HG03378 (cell line): ENCODE measurements around the gene ARVCF.

Source experiments
- ATAC-seq: cut with Tn5 transposase; IDR thresholded peaks from one replicate; pipeline ENCODE4 v1.9.1; 2021; ENCODE audit warnings: mild to moderate bottlenecking, moderate library complexity; ENCODE audit not compliant: unreplicated experiment

ARVCF gene

GRCh38 chr22:20054034-20054427 lies 37.4 kb upstream of the ARVCF start:
- no peak for ATAC-seq

- ATAC-seq, result no peak
Observed at GRCh38 chr22:20053407-20054033, 36.9 kb upstream of the ARVCF start.

DNA sequence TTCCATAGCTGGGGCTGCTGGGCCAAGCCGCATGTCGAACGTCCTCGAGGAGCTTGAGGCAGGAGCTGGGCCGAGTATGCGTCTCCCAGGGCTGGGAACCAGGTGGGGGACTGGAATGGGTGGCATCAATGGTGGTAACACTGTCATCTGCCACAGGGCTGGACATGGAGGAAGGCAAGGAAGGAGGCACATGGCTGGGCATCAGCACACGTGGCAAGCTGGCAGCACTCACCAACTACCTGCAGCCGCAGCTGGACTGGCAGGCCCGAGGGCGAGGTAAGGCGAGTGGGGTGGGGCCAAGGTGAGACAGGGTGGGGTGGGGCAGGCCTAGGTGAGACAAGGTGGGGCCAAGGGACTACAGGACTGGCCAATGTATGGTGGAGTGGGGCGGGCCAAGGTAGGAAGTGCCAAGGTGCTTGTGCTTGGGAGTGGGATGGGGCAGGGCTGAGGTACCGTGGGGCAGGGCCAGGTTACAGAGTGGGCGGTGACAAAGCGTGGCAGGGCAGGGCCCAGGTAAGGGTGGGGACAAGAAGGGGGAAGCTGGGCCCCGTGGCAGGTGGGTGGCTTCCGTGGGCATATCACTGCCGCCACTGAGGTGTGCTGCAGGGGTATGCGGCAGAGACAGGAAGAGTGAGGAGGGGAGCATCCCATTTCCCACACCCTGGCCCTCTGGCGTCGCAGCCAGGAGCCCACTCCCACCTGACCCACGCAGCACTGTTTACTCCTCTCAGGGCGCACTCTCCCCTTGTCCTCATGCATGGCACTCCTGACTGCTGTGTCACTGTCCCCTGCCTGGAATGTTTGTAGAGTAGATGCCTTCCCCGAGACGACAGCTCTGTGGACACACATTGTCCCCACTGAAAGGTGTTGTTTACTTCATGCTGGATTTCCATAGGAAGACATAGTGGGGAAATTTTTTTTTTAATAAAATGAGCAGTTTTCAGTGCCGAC lies 36.0 kb upstream of the ARVCF start:
- no peak for ATAC-seq

DNA sequence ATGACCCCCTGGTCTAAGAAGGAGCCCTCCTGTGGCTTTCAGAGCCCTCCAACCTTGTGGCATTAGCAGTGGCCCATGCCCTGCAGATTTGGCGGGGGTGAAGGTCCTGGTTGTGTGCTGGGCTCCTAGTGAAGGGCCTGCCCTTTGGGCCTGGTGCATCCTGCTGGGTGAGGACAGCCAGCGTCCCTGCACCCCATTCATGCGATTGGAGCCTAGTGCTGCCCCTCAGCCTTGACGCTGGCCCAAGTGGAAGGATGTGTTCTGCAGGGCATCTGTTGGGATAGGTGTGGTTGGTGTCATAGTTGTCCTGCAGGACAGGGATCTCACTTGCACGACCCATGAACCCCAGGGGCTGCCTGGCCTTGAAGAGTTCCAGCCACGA lies 35.3 kb upstream of the ARVCF start:
- ATAC-seq, result no peak

- ATAC-seq, result no peak
Observed at GRCh38 chr22:20046730-20047129, 30.1 kb upstream of the ARVCF start.

GRCh38 chr22:20044495-20045151 lies 28.0 kb upstream of the ARVCF start:
- ATAC-seq, result no peak

- no peak for ATAC-seq
Observed at GRCh38 chr22:20043997-20044342, 27.3 kb upstream of the ARVCF start.

GRCh38 chr22:20043057-20043996 lies 26.7 kb upstream of the ARVCF start:
- ATAC-seq, result no peak

GRCh38 chr22:20040327-20041200 lies 23.9 kb upstream of the ARVCF start:
- ATAC-seq, result no peak

DNA sequence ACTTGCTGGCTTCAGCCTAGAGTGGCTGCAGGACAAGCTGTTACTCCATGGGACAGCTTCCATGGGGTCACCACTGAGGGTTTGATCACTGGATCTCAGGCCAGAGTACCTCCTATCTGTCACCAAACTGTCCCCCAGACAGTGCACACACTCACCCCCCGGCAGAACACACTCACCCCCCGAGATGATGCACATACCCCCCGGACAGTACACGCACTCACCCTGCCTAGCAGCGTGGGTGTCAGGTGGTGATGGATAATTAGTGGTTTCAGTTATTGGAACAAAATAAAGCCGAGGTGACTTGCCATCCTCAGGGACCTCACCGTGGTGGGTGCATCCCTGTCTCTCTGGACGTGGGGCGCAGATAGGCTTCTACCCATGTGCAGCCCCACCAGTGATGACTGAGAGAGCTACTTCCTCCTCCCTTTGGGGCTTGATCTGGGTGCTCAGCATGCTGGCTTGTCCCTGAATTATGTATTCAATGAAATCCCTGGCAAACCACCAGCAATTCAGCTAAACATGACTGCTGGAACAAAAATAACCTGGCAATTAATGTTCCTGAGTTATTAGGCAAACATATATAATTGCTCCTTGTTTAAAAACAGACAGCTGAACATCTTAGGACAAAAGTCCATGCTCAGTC lies 23.2 kb upstream of the ARVCF start:
- no peak for ATAC-seq

DNA sequence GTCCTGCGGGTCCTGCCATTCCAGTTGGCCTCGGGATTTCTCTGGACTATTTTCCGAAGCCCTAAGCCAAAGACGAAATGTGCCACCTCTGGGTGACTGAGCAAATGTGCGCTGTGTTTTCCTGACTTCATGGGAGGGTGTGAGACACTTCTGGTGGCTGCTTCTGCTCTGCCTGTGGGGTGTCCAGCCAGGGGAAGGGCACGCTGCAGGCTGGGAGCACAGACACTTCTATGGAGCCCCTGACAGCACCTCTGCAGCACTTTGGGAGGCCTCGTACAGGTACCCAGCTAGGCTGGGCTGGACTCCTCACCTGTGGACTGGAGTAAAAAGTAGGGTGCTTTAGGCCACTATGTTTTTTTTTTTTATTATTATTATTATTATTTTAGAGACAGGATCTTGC lies 22.0 kb upstream of the ARVCF start:
- no peak for ATAC-seq

DNA sequence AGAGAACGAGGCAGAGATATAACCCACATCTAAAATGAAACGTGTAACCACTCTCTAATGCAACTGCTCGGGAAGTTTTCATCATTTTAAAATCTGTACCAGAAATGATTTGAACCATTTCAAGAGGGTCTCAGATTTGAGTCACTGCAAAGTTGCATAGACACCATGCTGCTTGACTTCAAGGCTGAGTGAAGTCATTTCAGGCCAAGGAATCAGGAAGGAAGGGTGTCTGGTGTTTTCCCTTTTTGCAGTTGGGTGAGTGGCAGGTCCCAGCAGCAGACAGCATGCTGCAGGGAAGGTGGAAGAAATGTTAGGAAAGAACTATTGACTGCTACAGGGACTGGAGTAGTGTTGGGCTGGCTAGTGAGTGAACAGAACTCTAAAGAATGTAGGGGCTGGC lies 20.8 kb upstream of the ARVCF start:
- ATAC-seq, result no peak

DNA sequence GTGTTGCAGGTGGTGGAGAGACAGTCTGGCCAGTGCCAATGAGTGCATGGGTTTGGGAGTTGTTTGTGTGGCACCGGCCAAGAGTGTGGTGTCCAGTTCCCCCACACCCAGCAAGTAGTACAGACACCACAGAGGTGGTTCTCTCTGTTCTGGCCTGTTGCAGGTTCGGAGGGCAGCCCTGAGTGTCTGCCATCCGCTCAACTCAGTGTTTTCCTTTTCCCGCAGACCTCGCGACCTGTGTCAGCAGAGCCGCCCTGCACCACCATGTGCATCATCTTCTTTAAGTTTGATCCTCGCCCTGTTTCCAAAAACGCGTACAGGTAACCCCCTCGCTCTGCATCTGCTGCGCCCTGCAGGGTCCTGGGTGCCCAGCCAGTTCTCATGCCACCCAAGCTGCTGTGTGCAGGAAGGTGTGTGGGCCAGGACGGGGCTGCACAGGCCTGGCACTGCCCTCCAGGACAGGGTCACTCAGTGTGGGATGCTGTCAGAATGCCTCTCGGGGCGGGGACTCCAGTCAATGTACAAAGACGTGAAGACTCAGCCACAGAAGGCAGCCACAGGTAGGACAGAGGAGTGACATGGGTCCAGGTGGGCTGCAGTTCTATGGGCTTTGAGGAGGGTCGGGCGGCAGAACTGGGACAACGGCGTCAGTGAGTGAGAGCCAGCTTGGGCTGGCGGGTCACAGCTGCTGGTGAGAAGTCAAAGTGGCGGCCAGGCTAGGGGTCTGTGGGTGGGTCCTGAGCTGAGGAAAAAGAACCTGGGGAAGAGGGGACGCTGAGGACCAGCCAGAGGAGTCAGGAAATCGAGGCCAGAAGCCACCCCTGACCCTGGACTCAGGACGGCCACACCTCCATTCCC lies 20.1 kb upstream of the ARVCF start:
- no peak for ATAC-seq

DNA sequence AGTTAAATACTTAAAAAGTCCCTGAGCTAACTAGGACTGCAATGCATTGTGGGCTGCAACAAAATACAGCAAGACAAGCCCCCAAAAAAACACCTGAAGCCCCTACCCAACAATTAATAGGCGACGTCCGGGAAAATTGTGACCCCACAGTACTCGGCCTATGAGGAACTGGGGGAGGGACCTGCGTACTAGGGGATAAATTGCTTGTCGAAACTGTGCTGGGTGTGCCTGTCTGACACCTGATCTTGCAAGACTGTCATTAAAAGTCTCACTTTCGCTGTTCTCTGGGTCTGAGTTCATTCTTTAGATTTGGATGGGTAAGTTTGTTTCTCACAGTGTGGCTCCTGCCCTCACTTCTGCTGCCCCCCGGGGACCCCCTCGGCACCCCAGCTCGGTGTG lies 19.5 kb upstream of the ARVCF start:
- no peak for ATAC-seq

DNA sequence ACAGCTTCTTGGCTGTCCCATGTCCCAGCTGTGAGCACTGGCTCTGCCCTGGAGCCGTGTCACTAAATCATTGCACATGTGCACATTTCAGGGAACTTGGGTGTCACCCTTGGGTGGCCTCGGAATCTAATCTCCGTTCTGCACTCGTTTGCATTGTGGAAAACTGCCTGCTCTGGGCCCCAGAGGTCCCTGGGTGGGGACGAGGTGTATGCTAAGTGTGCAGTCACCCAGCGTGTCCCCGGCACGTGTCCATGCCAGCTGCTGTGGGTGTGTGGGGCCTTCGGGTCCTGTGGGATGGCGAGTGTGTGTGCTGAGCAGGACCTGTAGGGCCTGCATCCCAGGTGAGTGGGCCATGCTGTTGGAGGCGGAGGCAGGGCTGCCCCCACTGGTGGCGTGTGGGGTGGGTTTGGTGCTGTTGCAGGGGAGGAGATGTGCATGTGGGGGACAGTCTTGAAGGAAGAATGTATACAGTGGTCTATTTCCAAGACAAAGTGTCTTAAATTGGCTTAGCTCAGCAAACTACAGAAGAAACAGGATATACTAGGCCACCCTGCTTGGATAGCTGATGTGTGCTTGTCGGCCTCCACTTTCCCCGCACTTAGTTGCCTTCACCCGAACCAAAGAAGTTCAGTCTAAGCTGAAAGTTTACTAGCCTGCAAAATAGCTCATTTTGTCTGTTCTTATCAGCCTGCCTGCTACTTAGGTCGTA lies 18.9 kb upstream of the ARVCF start:
- no peak for ATAC-seq

- no peak for ATAC-seq
Observed at GRCh38 chr22:20034143-20034542, 17.5 kb upstream of the ARVCF start.

DNA sequence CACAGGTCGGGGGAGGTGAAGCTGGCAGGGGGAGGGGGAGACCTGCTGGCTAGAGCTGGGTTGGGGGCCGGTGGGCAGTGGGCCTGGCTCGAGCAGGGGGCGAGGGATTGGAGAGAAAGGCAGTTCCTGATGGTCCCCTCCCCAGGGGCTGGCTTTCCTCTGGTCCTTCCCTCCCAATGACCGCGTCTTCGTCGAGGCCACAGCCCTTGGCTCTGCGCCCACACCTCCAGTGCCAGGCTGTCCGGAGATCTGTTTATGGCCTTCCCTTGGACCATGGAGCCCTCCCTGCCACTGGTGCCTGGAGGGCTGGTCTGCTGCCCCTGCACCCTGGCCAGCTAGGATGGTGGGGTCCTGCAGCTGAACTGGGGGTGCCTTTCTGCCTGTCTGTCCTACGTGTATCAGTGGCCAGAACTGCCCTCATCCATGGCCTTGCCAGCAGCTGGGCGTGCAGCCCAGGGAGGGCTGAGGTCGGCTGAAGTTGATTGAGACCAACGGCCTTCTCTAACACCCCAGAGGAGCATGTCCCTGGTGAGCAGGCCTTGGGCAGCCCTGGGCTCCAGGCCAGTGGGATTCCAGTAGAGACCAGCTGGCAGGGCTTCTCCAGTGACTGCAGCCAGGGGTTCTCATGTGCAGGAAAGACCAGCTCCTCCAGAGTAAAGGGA lies 16.6 kb upstream of the ARVCF start:
- ATAC-seq, result no peak
